T-helper 1 cell treated with Interleukin-12 subunit alpha and Interleukin-12 subunit beta and Interleukin-4 antibody, amounts not matched to agents 30 μg/mL and 1 μg/mL, for 36 hours (primary cell): ENCODE measurements around the gene SOBP.

Source experiments
- H3K27ac Mint-ChIP-seq: one replicate; pipeline ENCODE4 v1.8.0; 2021; ENCODE audit warnings: mild to moderate bottlenecking, mixed read lengths
- H3K27me3 Mint-ChIP-seq: one replicate; pipeline ENCODE4 v1.8.0; 2021; ENCODE audit warnings: low read depth, mixed read lengths
- H3K36me3 Mint-ChIP-seq: one replicate; pipeline ENCODE4 v1.8.0; 2021; ENCODE audit warnings: low read depth, mixed read lengths
- H3K4me1 Mint-ChIP-seq: one replicate; pipeline ENCODE4 v1.8.0; 2021; ENCODE audit warnings: low read depth, mixed read lengths
- H3K4me3 Mint-ChIP-seq: one replicate; pipeline ENCODE4 v1.8.0; 2021; ENCODE audit warnings: mild to moderate bottlenecking, moderate library complexity, mixed read lengths
- H3K9me3 Mint-ChIP-seq: one replicate; pipeline ENCODE4 v1.8.0; 2021; ENCODE audit warnings: mixed read lengths

Gene SOBP

GRCh38 chr6:107642095-107642860 is 152.4 kb downstream of the SOBP start:
- H3K4me1 Mint-ChIP-seq: no peaks in the 10 kb centered on the region
- H3K36me3 Mint-ChIP-seq: no peaks in the 10 kb centered on the region
- H3K4me3 Mint-ChIP-seq: no peak overlapping the region
- no peak overlapping the region for H3K27ac Mint-ChIP-seq
- H3K27me3 Mint-ChIP-seq: peaks cover 53% of the 10 kb centered on the region
- no peaks in the 10 kb centered on the region for H3K9me3 Mint-ChIP-seq

GRCh38 chr6:107642861-107643328 is 153.0 kb downstream of the SOBP start:
- Mint-ChIP-seq H3K36me3 (no peaks in the 10 kb centered on the region), H3K4me3 (no peak overlapping the region), H3K27me3 (peaks cover 50% of the 10 kb centered on the region), H3K4me1 (no peaks in the 10 kb centered on the region), H3K9me3 (no peaks in the 10 kb centered on the region), H3K27ac (no peak overlapping the region)

GRCh38 chr6:107644513-107644912 is 154.6 kb downstream of the SOBP start:
- Mint-ChIP-seq H3K4me3 (no peak overlapping the region), H3K27ac (no peak overlapping the region), H3K36me3 (no peaks in the 10 kb centered on the region), H3K9me3 (no peaks in the 10 kb centered on the region), H3K27me3 (peaks cover 46% of the 10 kb centered on the region), H3K4me1 (no peaks in the 10 kb centered on the region)

- peaks cover 36% of the 10 kb centered on the region for H3K27me3 Mint-ChIP-seq
- H3K36me3 Mint-ChIP-seq: no peaks in the 10 kb centered on the region
- H3K27ac Mint-ChIP-seq: no peak overlapping the region
- H3K4me1 Mint-ChIP-seq: no peaks in the 10 kb centered on the region
- H3K9me3 Mint-ChIP-seq: no peaks in the 10 kb centered on the region
- H3K4me3 Mint-ChIP-seq: no peak overlapping the region
Measured at GRCh38 chr6:107645740-107646139, 155.8 kb downstream of the SOBP start.

GRCh38 chr6:107646176-107646575 is 156.3 kb downstream of the SOBP start:
- Mint-ChIP-seq H3K36me3 (no peaks in the 10 kb centered on the region), H3K4me1 (no peaks in the 10 kb centered on the region), H3K27ac (no peak overlapping the region), H3K4me3 (no peak overlapping the region), H3K9me3 (no peaks in the 10 kb centered on the region), H3K27me3 (peaks cover 31% of the 10 kb centered on the region)

GRCh38 chr6:107646776-107647438 is 157.0 kb downstream of the SOBP start:
- H3K36me3 Mint-ChIP-seq: no peaks in the 10 kb centered on the region
- no peak overlapping the region for H3K4me3 Mint-ChIP-seq
- no peaks in the 10 kb centered on the region for H3K4me1 Mint-ChIP-seq
- H3K27ac Mint-ChIP-seq: no peak overlapping the region
- peaks cover 24% of the 10 kb centered on the region for H3K27me3 Mint-ChIP-seq
- no peaks in the 10 kb centered on the region for H3K9me3 Mint-ChIP-seq

- H3K9me3 Mint-ChIP-seq: no peaks in the 10 kb centered on the region
- no peak overlapping the region for H3K27ac Mint-ChIP-seq
- H3K4me1 Mint-ChIP-seq: no peaks in the 10 kb centered on the region
- no peak overlapping the region for H3K4me3 Mint-ChIP-seq
- no peaks in the 10 kb centered on the region for H3K36me3 Mint-ChIP-seq
- peaks cover 23% of the 10 kb centered on the region for H3K27me3 Mint-ChIP-seq
Measured at GRCh38 chr6:107647439-107647948, 157.6 kb downstream of the SOBP start.

GRCh38 chr6:107648983-107649382 is 159.1 kb downstream of the SOBP start:
- no peaks in the 10 kb centered on the region for H3K9me3 Mint-ChIP-seq

GRCh38 chr6:107652526-107653182 is 162.7 kb downstream of the SOBP start:
- no peak overlapping the region for H3K27ac Mint-ChIP-seq
- H3K9me3 Mint-ChIP-seq: no peaks in the 10 kb centered on the region
- peaks cover 22% of the 10 kb centered on the region for H3K27me3 Mint-ChIP-seq
- H3K4me3 Mint-ChIP-seq: no peak overlapping the region
- H3K36me3 Mint-ChIP-seq: no peaks in the 10 kb centered on the region
- peaks cover 22% of the 10 kb centered on the region for H3K4me1 Mint-ChIP-seq

More at GRCh38 chr6:107648983-107649382, 159.1 kb downstream of the SOBP start:
- no peaks in the 10 kb centered on the region for H3K4me1 Mint-ChIP-seq
- H3K27me3 Mint-ChIP-seq: peaks cover 26% of the 10 kb centered on the region
- H3K27ac Mint-ChIP-seq: no peak overlapping the region
- no peak overlapping the region for H3K4me3 Mint-ChIP-seq
- no peaks in the 10 kb centered on the region for H3K36me3 Mint-ChIP-seq

GRCh38 chr6:107653183-107653580 is 163.3 kb downstream of the SOBP start:
- Mint-ChIP-seq H3K4me3 (no peak overlapping the region), H3K27me3 (peaks cover 22% of the 10 kb centered on the region), H3K36me3 (no peaks in the 10 kb centered on the region), H3K27ac (no peak overlapping the region), H3K4me1 (peaks cover 28% of the 10 kb centered on the region), H3K9me3 (no peaks in the 10 kb centered on the region)

- H3K4me3 Mint-ChIP-seq: no peak overlapping the region
- no peaks in the 10 kb centered on the region for H3K9me3 Mint-ChIP-seq
- no peaks in the 10 kb centered on the region for H3K36me3 Mint-ChIP-seq
- H3K27ac Mint-ChIP-seq: no peak overlapping the region
- peaks cover 22% of the 10 kb centered on the region for H3K27me3 Mint-ChIP-seq
- H3K4me1 Mint-ChIP-seq: peaks cover 33% of the 10 kb centered on the region
Measured at GRCh38 chr6:107653861-107654394, 164.0 kb downstream of the SOBP start.

- Mint-ChIP-seq H3K27ac (no peak overlapping the region), H3K36me3 (no peaks in the 10 kb centered on the region), H3K9me3 (no peaks in the 10 kb centered on the region), H3K4me1 (peaks cover 37% of the 10 kb centered on the region), H3K27me3 (peaks cover 22% of the 10 kb centered on the region), H3K4me3 (no peak overlapping the region)
Measured at GRCh38 chr6:107654764-107655163, 164.8 kb downstream of the SOBP start.

GRCh38 chr6:107655245-107655644 is 165.3 kb downstream of the SOBP start:
- Mint-ChIP-seq H3K27ac (no peak overlapping the region), H3K27me3 (peaks cover 22% of the 10 kb centered on the region), H3K9me3 (no peaks in the 10 kb centered on the region), H3K4me3 (no peak overlapping the region), H3K4me1 (peaks cover 37% of the 10 kb centered on the region), H3K36me3 (no peaks in the 10 kb centered on the region)

GRCh38 chr6:107655864-107656263 is 165.9 kb downstream of the SOBP start:
- H3K27me3 Mint-ChIP-seq: peaks cover 22% of the 10 kb centered on the region
- no peak overlapping the region for H3K4me3 Mint-ChIP-seq
- no peak overlapping the region for H3K27ac Mint-ChIP-seq
- no peaks in the 10 kb centered on the region for H3K36me3 Mint-ChIP-seq
- peaks cover 37% of the 10 kb centered on the region for H3K4me1 Mint-ChIP-seq
- H3K9me3 Mint-ChIP-seq: no peaks in the 10 kb centered on the region
